ENCODE data around the gene SLAMF7.

Gene SLAMF7

GRCh38 chr1:160759740-160760139 is 20.7 kb downstream of the SLAMF7 start:
- Mint-ChIP-seq H3K4me1 (ENCODE audit: low read depth) (no peaks in the 10 kb centered on the region), H3K36me3 (ENCODE audit: low read depth) (no peaks in the 10 kb centered on the region), H3K27ac (no peak overlapping the region), H3K9me3 (no peaks in the 10 kb centered on the region), H3K4me3 (no peak overlapping the region), H3K27me3 (peaks cover 3% of the 10 kb centered on the region)
- intact Hi-C loops (cut with micrococcal nuclease), result no loop called here

GRCh38 chr1:160761046-160761445 is 22.0 kb downstream of the SLAMF7 start:
- Mint-ChIP-seq H3K27me3 (peaks cover under 1% of the 10 kb centered on the region), H3K27ac (no peak overlapping the region), H3K4me1 (ENCODE audit: low read depth) (no peaks in the 10 kb centered on the region), H3K9me3 (no peaks in the 10 kb centered on the region), H3K4me3 (no peak overlapping the region), H3K36me3 (ENCODE audit: low read depth) (no peaks in the 10 kb centered on the region)
- intact Hi-C loops (cut with micrococcal nuclease), result no loop called here

GRCh38 chr1:160761886-160762285 is 22.8 kb downstream of the SLAMF7 start:
- Mint-ChIP-seq H3K27ac (no peak overlapping the region), H3K9me3 (no peaks in the 10 kb centered on the region), H3K4me3 (no peak overlapping the region), H3K27me3 (no peaks in the 10 kb centered on the region), H3K36me3 (ENCODE audit: low read depth) (no peaks in the 10 kb centered on the region), H3K4me1 (ENCODE audit: low read depth) (peaks cover 7% of the 10 kb centered on the region)
- intact Hi-C loops (cut with micrococcal nuclease), result no loop called here

GRCh38 chr1:160763993-160764392 is 24.9 kb downstream of the SLAMF7 start:
- H3K27ac Mint-ChIP-seq, result no peak overlapping the region
- intact Hi-C loops (cut with micrococcal nuclease), result no loop called here
- no peak overlapping the region for H3K4me3 Mint-ChIP-seq
- peaks cover 22% of the 10 kb centered on the region for H3K4me1 Mint-ChIP-seq (ENCODE audit: low read depth)
- no peaks in the 10 kb centered on the region for H3K9me3 Mint-ChIP-seq
- H3K27me3 Mint-ChIP-seq, result no peaks in the 10 kb centered on the region
- no peaks in the 10 kb centered on the region for H3K36me3 Mint-ChIP-seq (ENCODE audit: low read depth)

GRCh38 chr1:160767395-160768294 is 28.6 kb downstream of the SLAMF7 start:
- peaks cover 22% of the 10 kb centered on the region for H3K4me1 Mint-ChIP-seq (ENCODE audit: low read depth)
- no peaks in the 10 kb centered on the region for H3K36me3 Mint-ChIP-seq (ENCODE audit: low read depth)
- no peak overlapping the region for H3K4me3 Mint-ChIP-seq

GRCh38 chr1:160768295-160768657 is 29.2 kb downstream of the SLAMF7 start:
- Mint-ChIP-seq H3K27me3 (peaks cover 2% of the 10 kb centered on the region), H3K4me1 (ENCODE audit: low read depth) (peaks cover 22% of the 10 kb centered on the region), H3K4me3 (no peak overlapping the region), H3K36me3 (ENCODE audit: low read depth) (no peaks in the 10 kb centered on the region), H3K27ac (peak overlapping the region; percentile 70), H3K9me3 (no peaks in the 10 kb centered on the region)
- intact Hi-C loops (cut with micrococcal nuclease), result loop anchor here (1.0 to 2.0 kb wide), 2 partner anchors 41 to 87 kb away; no protein-coding TSS in a partner anchor

More at GRCh38 chr1:160767395-160768294, 28.6 kb downstream of the SLAMF7 start:
- H3K27me3 Mint-ChIP-seq, result peaks cover 2% of the 10 kb centered on the region
- H3K27ac Mint-ChIP-seq, result peak overlapping the region; percentile 70
- intact Hi-C loops (cut with micrococcal nuclease), result loop anchor here (1.0 to 2.0 kb wide), 2 partner anchors 40 to 87 kb away; no protein-coding TSS in a partner anchor
- no peaks in the 10 kb centered on the region for H3K9me3 Mint-ChIP-seq

- peaks cover 23% of the 10 kb centered on the region for H3K4me1 Mint-ChIP-seq (ENCODE audit: low read depth)
- H3K27ac Mint-ChIP-seq, result no peak overlapping the region
- no peaks in the 10 kb centered on the region for H3K36me3 Mint-ChIP-seq (ENCODE audit: low read depth)
- intact Hi-C loops (cut with micrococcal nuclease), result no loop called here
- H3K4me3 Mint-ChIP-seq, result no peak overlapping the region
- H3K27me3 Mint-ChIP-seq, result peaks cover 6% of the 10 kb centered on the region
- H3K9me3 Mint-ChIP-seq, result no peaks in the 10 kb centered on the region
Observed at GRCh38 chr1:160772331-160772730, 33.3 kb downstream of the SLAMF7 start.

GRCh38 chr1:160773093-160773492 is 34.0 kb downstream of the SLAMF7 start:
- H3K27ac Mint-ChIP-seq, result no peak overlapping the region
- H3K36me3 Mint-ChIP-seq (ENCODE audit: low read depth), result no peaks in the 10 kb centered on the region
- intact Hi-C loops (cut with micrococcal nuclease), result no loop called here
- H3K9me3 Mint-ChIP-seq, result no peaks in the 10 kb centered on the region
- peaks cover 6% of the 10 kb centered on the region for H3K27me3 Mint-ChIP-seq
- no peak overlapping the region for H3K4me3 Mint-ChIP-seq
- H3K4me1 Mint-ChIP-seq (ENCODE audit: low read depth), result peaks cover 15% of the 10 kb centered on the region

GRCh38 chr1:160774886-160775719 is 36.1 kb downstream of the SLAMF7 start:
- intact Hi-C loops (cut with micrococcal nuclease), result loop anchor here (5.0 kb wide), 1 partner anchor 57 kb away; no protein-coding TSS in a partner anchor
- no peak overlapping the region for H3K27ac Mint-ChIP-seq
- H3K27me3 Mint-ChIP-seq, result peaks cover 4% of the 10 kb centered on the region
- no peaks in the 10 kb centered on the region for H3K9me3 Mint-ChIP-seq
- H3K36me3 Mint-ChIP-seq (ENCODE audit: low read depth), result no peaks in the 10 kb centered on the region
- peaks cover 12% of the 10 kb centered on the region for H3K4me1 Mint-ChIP-seq (ENCODE audit: low read depth)
- H3K4me3 Mint-ChIP-seq, result no peak overlapping the region

- peaks cover 4% of the 10 kb centered on the region for H3K27me3 Mint-ChIP-seq
- H3K4me3 Mint-ChIP-seq, result no peak overlapping the region
- no peaks in the 10 kb centered on the region for H3K36me3 Mint-ChIP-seq (ENCODE audit: low read depth)
- H3K4me1 Mint-ChIP-seq (ENCODE audit: low read depth), result peaks cover 17% of the 10 kb centered on the region
- peak overlapping the region; percentile 39 for H3K27ac Mint-ChIP-seq
- intact Hi-C loops (cut with micrococcal nuclease), result loop anchor here (2.0 to 5.0 kb wide), 2 partner anchors 56 to 179 kb away; partner anchors contain the start of gene ITLN2
- H3K9me3 Mint-ChIP-seq, result no peaks in the 10 kb centered on the region
Observed at GRCh38 chr1:160776178-160776577, 37.1 kb downstream of the SLAMF7 start.

- Mint-ChIP-seq H3K9me3 (no peaks in the 10 kb centered on the region), H3K4me1 (ENCODE audit: low read depth) (peaks cover 31% of the 10 kb centered on the region), H3K27ac (no peak overlapping the region), H3K36me3 (ENCODE audit: low read depth) (no peaks in the 10 kb centered on the region), H3K27me3 (peaks cover 4% of the 10 kb centered on the region), H3K4me3 (no peak overlapping the region)
- intact Hi-C loops (cut with micrococcal nuclease), result loop anchor here (2.0 to 5.0 kb wide), 2 partner anchors 55 to 177 kb away; partner anchors contain the start of gene ITLN2
Observed at GRCh38 chr1:160777486-160778089, 38.5 kb downstream of the SLAMF7 start.

GRCh38 chr1:160778976-160779375 is 39.9 kb downstream of the SLAMF7 start:
- peaks cover 43% of the 10 kb centered on the region for H3K4me1 Mint-ChIP-seq (ENCODE audit: low read depth)
- H3K9me3 Mint-ChIP-seq, result no peaks in the 10 kb centered on the region
- intact Hi-C loops (cut with micrococcal nuclease), result loop anchor here (5.0 kb wide), 1 partner anchor 53 kb away; no protein-coding TSS in a partner anchor
- no peak overlapping the region for H3K4me3 Mint-ChIP-seq
- peaks cover 4% of the 10 kb centered on the region for H3K27me3 Mint-ChIP-seq
- no peak overlapping the region for H3K27ac Mint-ChIP-seq
- H3K36me3 Mint-ChIP-seq (ENCODE audit: low read depth), result no peaks in the 10 kb centered on the region

- H3K27ac Mint-ChIP-seq, result no peak overlapping the region
- no peaks in the 10 kb centered on the region for H3K9me3 Mint-ChIP-seq
- H3K27me3 Mint-ChIP-seq, result peaks cover 4% of the 10 kb centered on the region
- H3K36me3 Mint-ChIP-seq (ENCODE audit: low read depth), result no peaks in the 10 kb centered on the region
- peaks cover 46% of the 10 kb centered on the region for H3K4me1 Mint-ChIP-seq (ENCODE audit: low read depth)
- no peak overlapping the region for H3K4me3 Mint-ChIP-seq
- intact Hi-C loops (cut with micrococcal nuclease), result loop anchor here (5.0 kb wide), 1 partner anchor 52 kb away; no protein-coding TSS in a partner anchor
Observed at GRCh38 chr1:160779626-160780397, 40.8 kb downstream of the SLAMF7 start.
